SK-N-MC (cell line): ENCODE measurements around the gene PTPN21.
A peak's percentile ranks its signal among the peaks of the same experiment; 100 is the strongest.

Experiments
- DNase-seq: peaks from one replicate; pipeline ENCODE4 v3.0.0-alpha.2; 2011; ENCODE audit warnings: low read depth, low spot score
- H3K27ac ChIP-seq: fragments of 200-600 bp; sonication (generic); 2 replicates; pipeline ENCODE4 v1.5.1; 2016; ENCODE audit warnings: mixed run types
- H3K36me3 ChIP-seq: fragments of 200-600 bp; sonication (generic); 2 replicates; pipeline ENCODE4 v1.6.1; 2017; ENCODE audit warnings: antibody characterized with exemption, low read length, mixed read lengths; ENCODE audit not compliant: insufficient read depth
- H3K4me3 ChIP-seq: fragments of 200-600 bp; sonication (generic); 2 replicates; pipeline ENCODE4 v1.5.1; 2016
- H3K9ac ChIP-seq: fragments of 200-600 bp; sonication (generic); 2 replicates; pipeline ENCODE4 v1.8.0; 2017; ENCODE audit warnings: mixed run types, mixed read lengths; ENCODE audit not compliant: insufficient read length
- H3K9me3 ChIP-seq: fragments of 200-600 bp; sonication (generic); 2 replicates; pipeline ENCODE4 v1.6.1; 2017; ENCODE audit warnings: low read depth, mild to moderate bottlenecking, antibody characterized with exemption, low read length, moderate library complexity, mixed read lengths
- EZH2 ChIP-seq: fragments of 200-600 bp; sonication (generic); IDR thresholded peaks from one replicate; pipeline ENCODE4 v1.6.1; 2017; ENCODE audit warnings: antibody characterized with exemption
- FOXP2 ChIP-seq: optimal IDR thresholded peaks from 2 replicates; pipeline ENCODE3; 2011; ENCODE audit warnings: mild to moderate bottlenecking, moderate library complexity; ENCODE audit not compliant: insufficient read depth; ENCODE audit errors: extremely low read length, control extremely low read depth
- POLR2AphosphoS5 ChIP-seq: IDR thresholded peaks from 2 replicates; pipeline ENCODE4 v1.6.1; 2012; ENCODE audit warnings: mild to moderate bottlenecking, low read depth, low read length, borderline replicate concordance

PTPN21 gene

GRCh38 chr14:88504602-88505001 lies 50.2 kb downstream of the PTPN21 start:
- no peak for TF ChIP-seq EZH2
- no peak for TF ChIP-seq FOXP2
- TF ChIP-seq POLR2AphosphoS5 = no peak
- H3K36me3 ChIP-seq = no peaks in the 10 kb centered on the region

GRCh38 chr14:88503754-88504406 lies 50.9 kb downstream of the PTPN21 start:
- TF ChIP-seq EZH2 = no peak
- Histone ChIP-seq H3K27ac (no peak overlapping the region), H3K4me3 (no peak overlapping the region), H3K36me3 (no peaks in the 10 kb centered on the region), H3K9ac (no peak overlapping the region), H3K9me3 (no peaks in the 10 kb centered on the region)
- DNase-seq = no peak

More at GRCh38 chr14:88504602-88505001, 50.2 kb downstream of the PTPN21 start:
- Histone ChIP-seq H3K4me3 (no peak overlapping the region), H3K27ac (no peak overlapping the region), H3K9ac (no peak overlapping the region), H3K9me3 (no peaks in the 10 kb centered on the region)
- DNase-seq = no peak

GRCh38 chr14:88502740-88503139 lies 52.1 kb downstream of the PTPN21 start:
- Histone ChIP-seq H3K36me3 (no peaks in the 10 kb centered on the region), H3K9ac (no peak overlapping the region), H3K4me3 (no peak overlapping the region), H3K9me3 (no peaks in the 10 kb centered on the region), H3K27ac (no peak overlapping the region)
- DNase-seq = no peak
- TF ChIP-seq POLR2AphosphoS5 (no peak), FOXP2 (no peak), EZH2 (no peak)

GRCh38 chr14:88500611-88501010 lies 54.2 kb downstream of the PTPN21 start:
- Histone ChIP-seq H3K27ac (no peak overlapping the region), H3K9ac (no peak overlapping the region), H3K4me3 (no peak overlapping the region), H3K9me3 (no peaks in the 10 kb centered on the region), H3K36me3 (no peaks in the 10 kb centered on the region)
- DNase-seq = no peak
- TF ChIP-seq FOXP2 = no peak
- TF ChIP-seq POLR2AphosphoS5 = no peak
- TF ChIP-seq EZH2 = no peak

- no peak for TF ChIP-seq EZH2
- no peak for TF ChIP-seq FOXP2
- TF ChIP-seq POLR2AphosphoS5 = no peak
- Histone ChIP-seq H3K36me3 (no peaks in the 10 kb centered on the region), H3K27ac (no peak overlapping the region), H3K4me3 (no peak overlapping the region), H3K9ac (no peak overlapping the region), H3K9me3 (no peaks in the 10 kb centered on the region)
- no peak for DNase-seq
These were observed 55.6 kb downstream of the PTPN21 start for GRCh38 chr14:88499225-88499624.

GRCh38 chr14:88496414-88496813 lies 58.4 kb downstream of the PTPN21 start:
- no peak overlapping the region for H3K4me3 ChIP-seq
- no peaks in the 10 kb centered on the region for H3K36me3 ChIP-seq
- TF ChIP-seq POLR2AphosphoS5 (no peak), FOXP2 (no peak), EZH2 (no peak)
- H3K27ac ChIP-seq = no peak overlapping the region
- H3K9ac ChIP-seq = no peak overlapping the region
- no peak for DNase-seq
- no peaks in the 10 kb centered on the region for H3K9me3 ChIP-seq

GRCh38 chr14:88493392-88494185 lies 61.2 kb downstream of the PTPN21 start:
- no peaks in the 10 kb centered on the region for H3K36me3 ChIP-seq
- no peak overlapping the region for H3K27ac ChIP-seq
- no peak for DNase-seq
- no peaks in the 10 kb centered on the region for H3K9me3 ChIP-seq
- TF ChIP-seq EZH2 = no peak
- no peak for TF ChIP-seq FOXP2
- TF ChIP-seq POLR2AphosphoS5 = no peak
- H3K4me3 ChIP-seq = no peak overlapping the region
- H3K9ac ChIP-seq = no peak overlapping the region

- Histone ChIP-seq H3K27ac (no peak overlapping the region), H3K9ac (no peak overlapping the region), H3K4me3 (no peak overlapping the region), H3K36me3 (no peaks in the 10 kb centered on the region), H3K9me3 (no peaks in the 10 kb centered on the region)
- TF ChIP-seq POLR2AphosphoS5 (no peak), FOXP2 (peak; percentile 14), EZH2 (no peak)
- peak; percentile 45 for DNase-seq
These were observed 62.3 kb downstream of the PTPN21 start for GRCh38 chr14:88492272-88493089.

- no peak for TF ChIP-seq POLR2AphosphoS5
- TF ChIP-seq FOXP2 = no peak
- TF ChIP-seq EZH2 = no peak
- Histone ChIP-seq H3K9ac (no peak overlapping the region), H3K27ac (no peak overlapping the region), H3K36me3 (no peaks in the 10 kb centered on the region), H3K9me3 (no peaks in the 10 kb centered on the region), H3K4me3 (no peak overlapping the region)
- no peak for DNase-seq
These were observed 64.6 kb downstream of the PTPN21 start for GRCh38 chr14:88490168-88490567.
